ENCODE data around the gene FIGNL1. TPM values are rescaled to one million over a fixed set of nuclear protein-coding genes. Genes with fewer than 3 reads are reported as not detected.

The FIGNL1 gene
- total RNA-seq, 1 donor from 2014 or later: 25.4 TPM

- no peaks in the 10 kb centered on the region for H3K9me3 Mint-ChIP-seq
- no peak for TF ChIP-seq CTCF (IDR thresholded peaks at IDR 0.05; ENCODE audit: unreplicated experiment)
- DNase-seq (ENCODE audit: low spot score in 2 of 2, unreplicated experiment in 2 of 2): no peak
- peaks cover 42% of the 10 kb centered on the region for H3K27me3 Mint-ChIP-seq (ENCODE audit: low read depth)
- no peaks in the 10 kb centered on the region for H3K36me3 Mint-ChIP-seq
- no peak overlapping the region for H3K4me3 Mint-ChIP-seq
- H3K27ac Mint-ChIP-seq: no peak overlapping the region
- H3K4me1 Mint-ChIP-seq: no peaks in the 10 kb centered on the region
These were observed 53.3 kb downstream of the FIGNL1 start for GRCh38 chr7:50396856-50397255.

- no peaks in the 10 kb centered on the region for H3K36me3 Mint-ChIP-seq
- peaks cover 2% of the 10 kb centered on the region for H3K4me1 Mint-ChIP-seq
- TF ChIP-seq CTCF (IDR thresholded peaks at IDR 0.05; ENCODE audit: unreplicated experiment): no peak
- no peak overlapping the region for H3K4me3 Mint-ChIP-seq
- H3K27me3 Mint-ChIP-seq (ENCODE audit: low read depth): peaks cover 40% of the 10 kb centered on the region
- no peak for DNase-seq (ENCODE audit: low spot score in 2 of 2, unreplicated experiment in 2 of 2)
- H3K27ac Mint-ChIP-seq: no peak overlapping the region
- H3K9me3 Mint-ChIP-seq: no peaks in the 10 kb centered on the region
These were observed 55.8 kb downstream of the FIGNL1 start for GRCh38 chr7:50394315-50394714.

Other genes with a start within 250 kb of the FIGNL1 start
- gene IKZF1, start 145.6 kb downstream of the FIGNL1 start, total RNA-seq: 1.7 to 2.5 TPM (median 1.8 TPM) in 3 replicates
- not detected in 3 replicates for gene DDC, start 115.1 kb upstream of the FIGNL1 start, total RNA-seq

All from mesothelial cell of epicardium (in vitro differentiated cells).